Progenitor cell of endocrine pancreas (in vitro differentiated cells): ENCODE results near the gene GSK3B. TPM values are rescaled to one million over a fixed set of nuclear protein-coding genes. Genes with fewer than 3 reads are reported as not detected.

Experiments used
- DNase-seq: peaks from one replicate; pipeline ENCODE4 v3.0.0; 2021; ENCODE audit warnings: low spot score; ENCODE audit not compliant: unreplicated experiment
- H3K27ac Mint-ChIP-seq: 2 replicates; pipeline ENCODE4 v1.8.0; 2021; ENCODE audit warnings: mild to moderate bottlenecking, moderate library complexity, mixed read lengths
- H3K27me3 Mint-ChIP-seq: 2 replicates; pipeline ENCODE4 v1.8.0; 2021; ENCODE audit warnings: mixed read lengths
- H3K36me3 Mint-ChIP-seq: 2 replicates; pipeline ENCODE4 v1.8.0; 2022; ENCODE audit warnings: mixed read lengths; ENCODE audit not compliant: insufficient read depth
- H3K4me1 Mint-ChIP-seq: 2 replicates; pipeline ENCODE4 v1.8.0; 2021; ENCODE audit warnings: low read depth, mixed read lengths
- H3K4me3 Mint-ChIP-seq: 2 replicates; pipeline ENCODE4 v1.8.0; 2021; ENCODE audit warnings: low read depth, mild to moderate bottlenecking, moderate library complexity, mixed read lengths
- H3K9me3 Mint-ChIP-seq: 2 replicates; pipeline ENCODE4 v1.8.0; 2021; ENCODE audit warnings: low read depth, mixed read lengths
- CTCF ChIP-seq: fragments of 200-600 bp; sonication (generic); IDR thresholded peaks from one replicate; pipeline ENCODE4 v1.5.0; 2021; ENCODE audit warnings: antibody characterized with exemption, mild to moderate bottlenecking; ENCODE audit not compliant: unreplicated experiment
- total RNA-seq: library from RNA; stranded (reverse); gene quantifications from 2 replicates; pipeline ENCODE4 v1.2.1, GENCODE V29; 2021

The GSK3B gene
- total RNA-seq, 1 donor from 2014 or later = 80.0 TPM

- DNase-seq = no peak
- H3K4me3 Mint-ChIP-seq = no peak overlapping the region
- no peak for TF ChIP-seq CTCF
- peaks cover 27% of the 10 kb centered on the region for H3K9me3 Mint-ChIP-seq
- H3K27me3 Mint-ChIP-seq = no peaks in the 10 kb centered on the region
- peaks cover 62% of the 10 kb centered on the region for H3K36me3 Mint-ChIP-seq
- H3K27ac Mint-ChIP-seq = no peak overlapping the region
- H3K4me1 Mint-ChIP-seq = peaks cover 6% of the 10 kb centered on the region
Measured at GRCh38 chr3:119885746-119886530, 208.3 kb downstream of the GSK3B start.

- Mint-ChIP-seq H3K4me3 (no peak overlapping the region), H3K4me1 (peaks cover 10% of the 10 kb centered on the region), H3K9me3 (peaks cover 22% of the 10 kb centered on the region), H3K36me3 (peaks cover 56% of the 10 kb centered on the region), H3K27me3 (no peaks in the 10 kb centered on the region), H3K27ac (peak overlapping the region; percentile 3)
- no peak for TF ChIP-seq CTCF
- DNase-seq = no peak
Measured at GRCh38 chr3:119884161-119884557, 210.1 kb downstream of the GSK3B start.

GRCh38 chr3:119883461-119884160 is 210.6 kb downstream of the GSK3B start:
- no peak for TF ChIP-seq CTCF
- peak overlapping the region; percentile 3 for H3K27ac Mint-ChIP-seq
- peaks cover 19% of the 10 kb centered on the region for H3K9me3 Mint-ChIP-seq
- peaks cover 51% of the 10 kb centered on the region for H3K36me3 Mint-ChIP-seq
- H3K27me3 Mint-ChIP-seq = no peaks in the 10 kb centered on the region
- H3K4me1 Mint-ChIP-seq = peaks cover 10% of the 10 kb centered on the region
- no peak for DNase-seq
- H3K4me3 Mint-ChIP-seq = no peak overlapping the region

GRCh38 chr3:119880966-119881365 is 213.3 kb downstream of the GSK3B start:
- peaks cover 11% of the 10 kb centered on the region for H3K4me1 Mint-ChIP-seq
- TF ChIP-seq CTCF = no peak

GRCh38 chr3:119873646-119874045 is 220.6 kb downstream of the GSK3B start:
- Mint-ChIP-seq H3K4me1 (peaks cover 1% of the 10 kb centered on the region), H3K4me3 (no peak overlapping the region), H3K36me3 (peaks cover 5% of the 10 kb centered on the region), H3K27me3 (no peaks in the 10 kb centered on the region), H3K27ac (peak overlapping the region; percentile 50), H3K9me3 (no peaks in the 10 kb centered on the region)
- no peak for TF ChIP-seq CTCF
- DNase-seq = no peak

More at GRCh38 chr3:119880966-119881365, 213.3 kb downstream of the GSK3B start:
- Mint-ChIP-seq H3K36me3 (peaks cover 29% of the 10 kb centered on the region), H3K27ac (peak overlapping the region; percentile 64), H3K27me3 (no peaks in the 10 kb centered on the region), H3K9me3 (peaks cover 8% of the 10 kb centered on the region), H3K4me3 (no peak overlapping the region)
- no peak for DNase-seq
